ENCODE results near the gene RFX1. TPM values are rescaled to one million over a fixed set of nuclear protein-coding genes. Genes with fewer than 3 reads are reported as not detected.
A peak's percentile ranks its signal among the peaks of the same experiment; 100 is the strongest.

Gene RFX1
- total and polyA plus RNA-seq, 2 of the 13 experiments (the other 11 are each of a cell fraction or from before 2014, with no cell fraction given), result 1.1 to 1.3 TPM

GRCh38 chr19:13952154-13952930 is 53.8 kb downstream of the RFX1 start, which contains the start of gene DCAF15 (continued):
- no peak for TF ChIP-seq KIAA2018 (CRISPR knock-in tag; IDR thresholded peaks at IDR 0.05; ENCODE audit: borderline replicate concordance)
- TF ChIP-seq KDM5A (IDR thresholded peaks at IDR 0.05; ENCODE audit: borderline replicate concordance, low read length), result peak; percentile 81; the same call in 1 of the 2 replicates
- 0 out of 2 replicates have a peak, but pooled peaks have one; percentile 31 for TF ChIP-seq ZHX2 (IDR thresholded peaks at IDR 0.05; ENCODE audit: low read depth)
- TF ChIP-seq ZHX2 (CRISPR knock-in tag; IDR thresholded peaks at IDR 0.05; ENCODE audit: borderline replicate concordance), result no peak
- 0 out of 2 replicates have a peak, but pooled peaks have one; percentile 55 for TF ChIP-seq CBFB (CRISPR knock-in tag; IDR thresholded peaks at IDR 0.05)
- TF ChIP-seq TFDP2 (CRISPR knock-in tag; IDR thresholded peaks at IDR 0.05), result peak; percentile 57; the same call in 1 of the 2 replicates
- no peak for TF ChIP-seq MEIS1 (CRISPR knock-in tag; IDR thresholded peaks at IDR 0.05; ENCODE audit: borderline replicate concordance)
- peak; percentile 68 for TF ChIP-seq PATZ1 (CRISPR knock-in tag; IDR thresholded peaks at IDR 0.05)
- 0 out of 2 replicates have a peak, but pooled peaks have one; percentile 75 for TF ChIP-seq ZNF572 (CRISPR knock-in tag; IDR thresholded peaks at IDR 0.05)
